Activated T-helper 1 cell treated with anti-CD3 and anti-CD28 coated beads, Interleukin-12 subunit alpha, Interleukin-12 subunit beta, Interleukin-2, Interleukin-4 antibody, amounts not matched to agents 30 ng/mL and 10 ng/mL and 1 ng/mL, durations not matched to agents 14 hours and 24 hours and 36 hours (primary cell): ENCODE data around the gene MYDGF. TPM values are rescaled to one million over a fixed set of nuclear protein-coding genes. Genes with fewer than 3 reads are reported as not detected.

Experiments
- DNase-seq: peaks from one replicate; pipeline ENCODE4 v3.0.0; 2021; ENCODE audit warnings: low spot score
- H3K27ac Mint-ChIP-seq: one replicate; pipeline ENCODE4 v1.8.0; 2021; ENCODE audit warnings: mild to moderate bottlenecking, mixed read lengths
- H3K27me3 Mint-ChIP-seq: one replicate; pipeline ENCODE4 v1.8.0; 2022; ENCODE audit warnings: mild to moderate bottlenecking, moderate library complexity, mixed read lengths; ENCODE audit not compliant: insufficient read depth
- H3K36me3 Mint-ChIP-seq: one replicate; pipeline ENCODE4 v1.8.0; 2021; ENCODE audit warnings: low read depth, mixed read lengths
- H3K4me1 Mint-ChIP-seq: one replicate; pipeline ENCODE4 v1.8.0; 2021; ENCODE audit warnings: low read depth, mixed read lengths
- H3K4me3 Mint-ChIP-seq: one replicate; pipeline ENCODE4 v1.8.0; 2021; ENCODE audit warnings: mild to moderate bottlenecking, moderate library complexity, mixed read lengths
- H3K9me3 Mint-ChIP-seq: one replicate; pipeline ENCODE4 v1.8.0; 2021; ENCODE audit warnings: mixed read lengths
- intact Hi-C: fragments of 100-400 bp; cut with micrococcal nuclease; formaldehyde crosslinking; loops from one replicate; pipeline ENCODE4 v1.15.1; 2024
- total RNA-seq: library from RNA; stranded (reverse); gene quantifications from 2 replicates; pipeline ENCODE4 v1.2.3, GENCODE V29; 2022

MYDGF gene
- total RNA-seq, 1 donor from 2014 or later, result 98.0 TPM

GRCh38 chr19:4619668-4620294 is 50.4 kb downstream of the MYDGF start:
- no peak overlapping the region for H3K4me3 Mint-ChIP-seq
- intact Hi-C loops, result no loop called here
- DNase-seq, result no peak
- no peaks in the 10 kb centered on the region for H3K36me3 Mint-ChIP-seq
- no peak overlapping the region for H3K27ac Mint-ChIP-seq
- H3K4me1 Mint-ChIP-seq, result no peaks in the 10 kb centered on the region
- H3K9me3 Mint-ChIP-seq, result no peaks in the 10 kb centered on the region
- no peaks in the 10 kb centered on the region for H3K27me3 Mint-ChIP-seq

- H3K27ac Mint-ChIP-seq, result no peak overlapping the region
- peaks cover 3% of the 10 kb centered on the region for H3K27me3 Mint-ChIP-seq
- intact Hi-C loops, result no loop called here
- no peak for DNase-seq
- H3K4me1 Mint-ChIP-seq, result no peaks in the 10 kb centered on the region
- H3K9me3 Mint-ChIP-seq, result no peaks in the 10 kb centered on the region
- H3K4me3 Mint-ChIP-seq, result no peak overlapping the region
- H3K36me3 Mint-ChIP-seq, result no peaks in the 10 kb centered on the region
Measured at GRCh38 chr19:4618019-4618418, 52.1 kb downstream of the MYDGF start.

- no peak for DNase-seq
- H3K4me3 Mint-ChIP-seq, result no peak overlapping the region
- peaks cover 13% of the 10 kb centered on the region for H3K27me3 Mint-ChIP-seq
- no peak overlapping the region for H3K27ac Mint-ChIP-seq
- no peaks in the 10 kb centered on the region for H3K36me3 Mint-ChIP-seq
- H3K9me3 Mint-ChIP-seq, result no peaks in the 10 kb centered on the region
- no peaks in the 10 kb centered on the region for H3K4me1 Mint-ChIP-seq
- intact Hi-C loops, result no loop called here
Measured at GRCh38 chr19:4613254-4613751, 56.8 kb downstream of the MYDGF start.

- H3K36me3 Mint-ChIP-seq, result no peaks in the 10 kb centered on the region
- no peak overlapping the region for H3K27ac Mint-ChIP-seq
- no peaks in the 10 kb centered on the region for H3K9me3 Mint-ChIP-seq
Measured at GRCh38 chr19:4609878-4610511, 60.1 kb downstream of the MYDGF start.

More at GRCh38 chr19:4609878-4610511, 60.1 kb downstream of the MYDGF start:
- no peaks in the 10 kb centered on the region for H3K4me1 Mint-ChIP-seq
- DNase-seq, result no peak
- H3K4me3 Mint-ChIP-seq, result no peak overlapping the region
- peaks cover 19% of the 10 kb centered on the region for H3K27me3 Mint-ChIP-seq
- intact Hi-C loops, result no loop called here

Other genes starting within 250 kb of the MYDGF start
- gene UBXN6, start 212.5 kb downstream of the MYDGF start, total RNA-seq, result 49.5 and 51.0 TPM in 2 replicates
- gene HDGFL2, start 198.0 kb downstream of the MYDGF start, total RNA-seq, result 66.4 and 70.0 TPM in 2 replicates
- not detected in 2 replicates for gene PLIN4, start 151.9 kb downstream of the MYDGF start, total RNA-seq
- not detected in 2 replicates for gene PLIN5, start 135.1 kb downstream of the MYDGF start, total RNA-seq
- 0.27 and 0.39 TPM in 2 replicates for gene LRG1, start 130.3 kb downstream of the MYDGF start, total RNA-seq
- not detected in 2 replicates for gene SEMA6B, start 110.7 kb downstream of the MYDGF start, total RNA-seq
- 13.2 and 13.7 TPM in 2 replicates for gene TNFAIP8L1, start 30.8 kb downstream of the MYDGF start, total RNA-seq
- 93.6 and 95.8 TPM in 2 replicates for gene DPP9, start 53.5 kb upstream of the MYDGF start, total RNA-seq
- gene FEM1A, start 121.4 kb upstream of the MYDGF start, total RNA-seq, result 23.8 and 24.8 TPM in 2 replicates
- gene TICAM1, start 161.4 kb upstream of the MYDGF start, total RNA-seq, result 31.2 and 33.3 TPM in 2 replicates
- 33.1 and 33.2 TPM in 2 replicates for gene PLIN3, start 197.3 kb upstream of the MYDGF start, total RNA-seq
- gene ARRDC5, start 232.6 kb upstream of the MYDGF start, total RNA-seq, result 0.29 and 0.57 TPM in 2 replicates
- gene UHRF1, start 239.2 kb upstream of the MYDGF start, total RNA-seq, result 142 and 143 TPM in 2 replicates